ENCODE data around the gene LDB1.
A peak's percentile ranks its signal among the peaks of the same experiment; 100 is the strongest.

LDB1 gene

DNA sequence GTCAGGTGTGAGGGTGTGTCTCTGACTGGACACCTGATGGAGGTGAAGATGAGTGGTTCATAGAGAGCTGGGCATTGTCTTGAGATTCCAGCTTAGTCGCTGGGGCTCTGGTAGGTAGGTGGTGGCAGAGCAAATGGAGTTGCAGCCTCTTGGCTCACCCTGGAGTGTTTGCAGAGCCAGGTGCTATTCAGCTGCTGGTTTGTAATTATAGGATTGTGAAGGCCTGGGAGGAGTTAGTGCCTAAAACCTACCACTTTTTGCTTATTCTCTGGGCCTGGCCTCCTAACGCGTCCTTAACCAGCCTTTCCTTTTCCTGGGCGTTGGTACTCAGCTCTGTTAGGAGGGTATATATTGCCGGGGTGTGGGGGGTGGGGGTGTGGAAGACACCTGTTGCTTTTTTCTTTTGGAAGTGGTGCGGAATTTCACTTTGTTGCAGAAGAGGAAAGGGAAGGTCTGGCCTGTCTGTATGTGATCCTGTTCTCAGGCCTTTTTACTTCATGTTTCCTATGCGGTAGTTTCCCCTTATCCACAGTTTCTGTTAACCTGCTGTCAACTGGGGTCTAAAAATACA, 15.9 kb upstream of the LDB1 start:
- no peak for DNase-seq (ENCODE audit: low read depth)

DNA sequence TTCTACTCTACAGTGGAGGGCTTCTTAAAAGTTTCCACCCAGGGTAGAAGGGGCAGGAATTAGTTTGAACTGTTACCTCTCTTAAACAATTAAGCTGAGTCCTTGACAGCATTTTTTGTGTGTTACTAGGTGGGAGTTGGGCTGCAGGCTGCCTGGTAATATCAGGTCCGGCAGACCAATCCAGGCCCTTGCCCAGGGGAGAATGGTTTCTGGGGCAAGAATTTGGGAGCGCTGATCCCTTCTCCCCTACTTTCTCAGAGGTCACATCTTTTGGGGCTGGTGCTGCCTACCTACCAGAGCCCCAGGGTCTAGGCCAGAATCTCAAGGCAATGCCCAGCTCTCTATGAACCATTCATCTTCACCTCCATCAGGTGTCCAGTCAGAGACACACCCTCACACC, 14.2 kb upstream of the LDB1 start:
- DNase-seq (ENCODE audit: low read depth), result no peak

DNA sequence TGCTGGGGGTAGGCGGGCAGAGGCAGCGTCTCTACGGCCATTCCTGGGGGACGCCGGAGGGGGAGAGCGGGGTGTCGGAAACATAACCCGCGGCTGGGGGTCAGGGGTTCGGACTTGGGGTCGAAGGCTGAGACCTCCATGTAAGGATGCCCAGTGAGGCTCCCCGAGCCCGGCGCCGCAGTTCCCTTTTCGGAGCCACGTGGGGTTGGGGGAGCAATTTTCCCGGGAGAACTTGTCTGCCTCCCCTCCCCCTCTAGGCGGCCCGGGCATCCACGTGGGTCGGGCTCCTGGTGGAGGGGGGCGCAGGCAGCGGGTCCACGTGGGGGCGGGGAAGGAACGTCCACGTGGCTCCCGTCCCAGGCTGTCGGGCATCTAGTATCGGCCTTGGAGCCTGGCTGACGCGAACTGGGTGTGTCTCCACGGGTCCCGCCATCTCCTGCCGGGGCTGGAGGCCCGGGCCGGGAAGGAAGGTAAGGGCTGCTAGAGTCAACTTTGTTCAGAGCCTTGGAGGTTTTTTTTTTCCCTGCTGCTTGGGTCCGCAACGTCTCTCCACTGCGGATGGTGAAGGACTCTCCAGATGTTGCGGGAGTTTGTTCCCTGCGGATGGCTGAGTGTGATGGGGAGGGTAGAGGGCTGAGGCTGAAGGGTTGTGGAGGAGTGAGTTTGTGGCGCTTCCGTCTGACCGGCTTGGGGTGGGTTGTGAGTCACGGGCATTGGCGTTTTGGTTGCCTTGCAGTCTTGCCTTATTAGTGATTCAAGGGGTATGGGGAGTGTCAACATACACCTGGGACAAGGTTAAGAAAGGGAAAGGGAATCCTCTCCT, 13.4 kb upstream of the LDB1 start:
- peak; percentile 70 for DNase-seq (ENCODE audit: low read depth)

DNA sequence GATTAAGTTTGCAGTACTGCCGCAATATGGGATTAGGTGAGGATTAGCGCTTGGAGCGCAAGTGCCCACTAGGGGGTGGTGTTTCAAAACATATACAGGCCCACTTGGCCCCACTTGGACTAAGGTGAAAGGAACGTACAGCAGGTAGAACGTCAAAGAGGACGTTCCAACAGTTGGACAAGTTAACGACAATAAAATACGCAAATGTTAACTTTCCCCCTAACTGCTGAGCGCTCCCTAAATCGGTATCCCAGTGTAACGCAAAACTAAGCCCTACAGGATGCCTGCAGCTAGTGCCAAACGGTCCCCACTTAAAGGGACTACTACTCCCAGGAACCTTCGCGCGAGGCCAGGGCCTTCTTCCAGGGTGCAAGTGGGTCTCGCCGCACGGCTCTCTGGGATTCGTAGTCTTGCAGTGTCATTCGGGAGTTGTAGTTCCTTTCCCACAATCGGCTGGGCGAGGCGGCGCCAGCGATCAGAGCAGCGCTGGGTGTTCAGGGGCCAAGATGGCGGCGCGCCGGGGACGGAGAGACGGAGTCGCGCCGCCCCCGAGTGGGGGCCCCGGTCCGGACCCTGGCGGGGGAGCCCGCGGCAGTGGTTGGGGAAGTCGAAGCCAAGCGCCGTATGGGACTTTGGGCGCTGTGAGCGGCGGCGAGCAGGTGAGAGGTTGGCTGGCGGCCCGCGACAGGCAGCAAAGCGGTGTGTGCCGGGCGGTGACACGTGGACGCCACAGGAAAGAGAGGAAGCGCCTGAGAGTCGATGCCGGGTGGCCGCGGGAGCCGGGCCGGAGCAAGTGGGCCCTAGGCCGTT, 12.6 kb upstream of the LDB1 start, which contains the start of gene PPRC1:
Gene PPRC1, plus strand, starts transcription at position 478 of the 810 bp plus-strand sequence. Its CDS starts 29 bp downstream, at position 507.
- peak; percentile 99 for DNase-seq (ENCODE audit: low read depth)

DNA sequence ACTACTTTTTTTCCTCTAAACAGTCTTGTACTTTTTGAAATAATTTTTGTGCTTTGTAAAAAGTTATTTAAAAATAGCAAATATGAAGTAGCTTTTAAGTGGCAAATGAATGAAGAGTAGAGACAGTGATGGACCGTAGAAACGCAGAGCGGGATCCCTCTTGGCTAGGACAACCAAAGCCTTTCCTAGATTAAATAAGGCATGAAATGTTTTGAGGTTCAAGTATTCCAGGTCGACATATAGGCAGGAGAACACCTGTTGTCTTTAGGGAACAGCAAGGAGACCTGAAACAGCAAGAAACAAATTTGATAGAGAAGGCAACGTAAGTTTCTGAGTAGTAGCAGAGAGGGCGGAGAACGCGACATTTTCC, 12.0 kb upstream of the LDB1 start:
- no peak for DNase-seq (ENCODE audit: low read depth)

DNA sequence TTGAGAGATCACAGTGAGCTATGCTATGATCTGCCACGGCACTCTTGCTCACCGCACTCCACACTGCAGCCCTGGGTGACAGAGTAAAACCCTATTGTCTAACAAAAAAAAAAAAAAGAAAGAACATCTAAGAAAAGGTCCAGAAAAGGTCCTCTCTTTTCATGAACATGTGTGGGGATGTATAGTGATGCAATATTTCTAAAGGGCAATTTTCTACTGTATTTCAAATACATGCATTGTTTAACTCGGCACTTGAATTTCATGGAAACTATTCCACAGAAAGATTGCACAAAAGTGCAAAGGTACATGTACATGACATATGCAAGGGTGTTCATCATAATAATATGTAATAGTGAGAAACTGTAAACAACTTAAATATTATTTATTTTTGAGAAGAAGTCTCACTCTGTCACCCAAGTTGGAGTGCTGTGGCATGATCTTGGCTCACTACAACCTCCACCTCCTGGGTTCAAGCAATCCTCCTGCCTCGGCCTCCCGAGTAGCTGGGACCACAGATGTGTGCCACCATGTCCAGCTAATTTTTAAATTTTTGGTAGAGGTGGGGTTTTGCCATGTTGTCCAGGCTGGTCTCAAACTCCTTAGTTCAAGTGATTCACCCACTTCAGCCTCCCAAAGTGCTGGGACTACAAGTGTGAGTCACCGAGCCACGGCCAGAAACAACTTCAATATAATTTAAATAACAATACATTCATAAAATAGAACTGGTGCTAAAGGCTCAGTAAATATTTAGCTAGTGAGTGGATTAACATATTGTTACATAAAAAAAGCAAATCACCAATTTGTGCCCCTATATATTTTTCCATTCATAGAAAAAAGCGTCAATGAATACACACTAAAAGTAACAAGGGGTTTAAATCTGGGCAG, 11.4 kb upstream of the LDB1 start:
- no peak for DNase-seq (ENCODE audit: low read depth)

DNA sequence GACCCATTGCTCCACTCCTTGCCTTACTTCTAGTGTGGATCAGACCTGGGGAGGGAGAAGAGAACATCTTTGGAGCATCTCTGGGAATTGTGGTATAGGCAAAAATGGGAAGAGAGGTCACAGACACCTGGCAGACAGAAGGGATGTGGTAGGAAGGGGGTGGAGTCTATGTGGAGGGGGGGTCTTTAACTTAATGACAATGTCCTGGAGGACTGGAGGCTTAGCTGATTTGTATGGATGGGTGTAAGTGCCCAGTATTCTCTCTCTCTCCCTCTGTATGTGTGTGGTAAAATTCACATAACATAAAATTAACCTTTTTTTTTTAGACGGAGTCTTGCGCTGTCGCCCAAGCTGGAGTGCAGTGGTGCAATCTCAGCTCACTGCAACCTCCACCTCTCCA, 3.1 kb upstream of the LDB1 start:
- no peak for DNase-seq (ENCODE audit: low read depth)

DNA sequence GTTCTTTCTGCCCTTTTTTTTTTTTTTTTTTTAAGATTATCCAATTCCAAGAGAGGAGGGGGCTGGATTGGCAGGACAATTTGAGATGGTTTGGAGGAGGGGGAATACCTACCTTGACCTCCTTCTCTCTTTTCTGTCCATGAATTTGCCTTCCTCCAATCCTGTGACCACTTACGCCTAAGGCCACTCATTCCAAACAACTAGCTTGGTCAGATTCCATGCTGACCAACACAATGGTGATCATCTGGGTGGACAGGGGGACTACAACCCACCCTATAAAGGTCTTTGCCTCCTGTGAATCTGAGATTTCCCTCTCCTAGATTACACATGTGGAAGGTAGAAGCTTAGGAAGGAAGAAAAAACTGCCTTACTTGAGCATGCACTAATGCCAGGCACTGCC, 2.3 kb upstream of the LDB1 start:
- DNase-seq (ENCODE audit: low read depth), result no peak

DNA sequence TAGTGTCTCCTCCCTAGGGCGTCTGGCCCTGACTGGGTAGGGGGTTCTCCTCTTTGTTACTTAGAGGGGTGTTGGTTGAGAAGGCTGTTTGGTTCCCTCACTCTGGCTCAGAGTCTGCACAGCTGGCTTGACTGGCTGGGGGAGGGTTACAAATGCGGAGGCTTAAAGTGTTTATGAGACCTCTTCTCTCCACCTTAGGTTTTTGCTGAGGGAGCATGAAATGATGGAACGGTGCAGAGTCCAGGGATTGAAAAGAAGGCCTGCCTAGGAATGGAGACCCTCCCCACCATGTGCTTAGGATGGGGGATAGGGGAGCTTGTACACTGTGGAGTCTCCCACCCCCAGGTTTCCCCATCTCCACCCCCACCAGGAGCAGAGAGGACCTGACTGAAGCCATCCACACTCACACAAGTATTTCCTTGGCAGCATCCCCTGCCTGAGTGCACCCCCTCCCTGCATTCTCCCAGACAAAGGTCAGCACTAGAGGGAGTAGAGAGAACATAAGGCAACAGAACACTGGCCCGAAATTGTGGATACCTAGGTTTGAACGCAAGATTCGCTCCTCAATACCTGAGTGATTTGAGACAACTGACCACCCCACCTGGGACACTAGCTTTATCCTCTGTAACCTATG, 1.7 kb upstream of the LDB1 start:
- peak; percentile 36 for DNase-seq (ENCODE audit: low read depth)

DNA sequence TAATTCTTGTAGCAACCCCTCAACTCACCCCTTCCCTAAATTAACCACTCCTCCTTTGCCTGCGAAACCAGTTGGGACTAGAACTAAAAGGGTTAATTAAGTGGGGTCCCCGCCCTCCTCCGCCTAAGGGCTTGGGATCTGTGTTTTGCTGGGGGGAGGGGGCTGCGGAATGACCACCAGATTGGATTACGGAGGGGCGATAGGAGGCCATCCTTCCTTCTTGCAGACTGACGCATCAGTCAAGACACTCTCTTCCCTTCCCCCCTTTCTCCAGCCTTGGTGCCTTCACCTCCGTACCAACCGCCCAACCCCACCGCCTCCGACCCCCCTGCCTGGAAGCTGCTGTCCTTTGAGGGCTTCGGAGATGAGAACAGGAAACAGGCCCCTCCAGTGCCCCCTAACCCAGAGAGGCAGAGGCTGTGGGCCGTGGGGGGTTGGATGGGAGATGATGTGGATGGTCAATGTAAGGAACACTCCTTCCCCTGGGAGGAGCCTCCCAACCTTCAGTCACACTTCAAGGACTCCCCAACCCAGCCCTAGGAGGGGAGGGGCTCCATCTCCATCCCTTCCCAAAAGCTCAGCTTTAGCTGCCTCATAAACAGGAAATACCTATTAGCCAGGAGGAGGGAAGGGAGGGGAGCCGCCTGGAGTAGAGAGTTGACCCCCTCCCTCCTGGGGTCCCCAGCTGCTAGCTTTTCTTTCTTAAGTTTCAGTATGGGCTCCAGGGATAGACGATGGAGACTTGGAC, 997 bp upstream of the LDB1 start:
- peak; percentile 44 for DNase-seq (ENCODE audit: low read depth)

DNA sequence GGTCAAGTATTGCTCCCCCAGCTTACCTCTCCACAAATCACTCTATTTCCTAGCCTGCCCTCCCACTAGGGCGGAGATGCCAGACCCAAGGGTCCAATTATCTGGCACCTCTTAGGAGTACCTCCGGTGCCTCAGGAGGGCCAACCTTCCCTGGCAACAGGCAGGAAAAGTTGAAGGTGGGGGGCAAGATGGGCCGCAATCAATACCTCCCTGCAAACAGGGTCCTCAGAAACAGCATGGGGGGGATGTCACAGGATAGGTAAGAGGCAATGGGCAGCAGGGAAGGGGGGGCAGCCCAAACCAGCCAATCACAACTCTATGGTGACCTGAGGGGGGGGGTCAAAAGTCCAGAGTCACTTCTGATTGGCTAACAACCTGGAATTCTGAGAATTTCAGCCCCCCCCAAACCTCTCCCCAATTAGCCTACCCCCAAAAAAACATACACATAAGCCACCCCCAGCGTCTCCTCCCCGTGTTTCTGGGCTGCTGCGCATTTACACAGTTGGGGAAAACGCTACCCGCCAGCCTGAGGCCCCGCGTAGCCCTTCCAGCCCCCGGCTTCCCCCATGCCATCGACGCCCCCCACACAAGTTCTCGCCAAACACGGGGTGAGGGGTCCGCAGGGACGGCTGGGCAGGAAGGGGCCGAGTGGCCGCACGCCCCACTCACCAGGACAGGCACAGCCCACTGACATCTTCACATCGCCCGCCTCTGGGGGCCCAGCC, 589 bp downstream of the LDB1 start:
- peak; percentile 56 for DNase-seq (ENCODE audit: low read depth)

DNA sequence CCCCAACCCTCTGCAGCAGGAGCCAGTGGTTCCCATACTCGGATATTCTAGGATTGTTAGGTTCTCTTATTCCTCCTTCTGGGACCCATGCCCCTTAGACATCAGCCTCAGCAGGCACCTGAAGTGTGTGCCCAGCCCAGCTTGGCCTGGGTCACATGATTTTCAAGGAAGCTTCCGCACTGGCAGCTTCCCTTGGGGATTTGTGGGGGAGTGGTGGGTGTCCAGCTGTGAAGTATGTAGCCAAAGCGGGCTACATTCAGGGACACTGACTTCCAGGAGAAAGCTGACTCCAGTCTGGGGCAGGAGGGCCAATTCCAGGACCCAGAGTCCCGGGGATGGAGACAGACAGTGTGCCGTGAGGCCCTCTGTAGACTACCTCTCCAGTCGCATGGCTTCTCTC, 1.3 kb downstream of the LDB1 start:
- peak; percentile 45 for DNase-seq (ENCODE audit: low read depth)

DNA sequence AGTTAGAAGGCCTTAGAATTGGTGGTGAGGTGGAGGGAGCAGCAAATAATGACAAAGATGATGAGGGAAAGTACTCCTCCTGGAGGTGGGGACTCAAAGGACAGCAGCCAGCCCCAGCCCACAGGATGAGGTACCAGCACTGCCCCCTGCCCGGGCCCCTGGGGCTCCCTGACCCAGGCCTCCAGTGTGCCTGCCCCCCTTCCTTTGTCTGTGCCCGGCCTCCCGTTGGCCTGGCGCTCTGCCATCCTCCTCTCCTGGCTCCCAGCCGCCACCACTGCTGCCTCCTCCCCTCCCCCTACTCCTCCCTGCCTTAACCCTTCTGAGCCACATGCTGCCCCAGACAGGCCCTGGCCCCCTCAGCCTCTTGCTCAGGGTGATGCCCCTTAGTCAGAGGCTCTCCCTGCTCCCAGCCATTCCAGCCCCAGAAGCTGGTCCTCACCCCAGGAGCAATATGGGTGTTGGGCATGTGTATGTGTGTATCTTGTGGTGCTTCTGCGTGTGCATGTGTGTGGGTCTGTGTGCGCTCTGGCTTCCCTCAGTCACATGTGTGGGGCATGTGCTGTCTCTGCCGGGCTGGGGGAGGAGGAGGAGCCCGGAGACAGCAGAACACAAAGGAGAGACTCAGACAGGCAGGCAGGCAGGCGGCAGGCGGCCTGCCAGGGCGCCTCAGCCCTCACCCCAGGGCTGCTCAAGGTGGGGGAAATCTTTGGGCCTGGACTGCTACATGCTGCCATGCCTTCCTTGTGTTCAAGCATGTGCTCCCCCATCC, 2.6 kb downstream of the LDB1 start:
- peak; percentile 83 for DNase-seq (ENCODE audit: low read depth)

DNA sequence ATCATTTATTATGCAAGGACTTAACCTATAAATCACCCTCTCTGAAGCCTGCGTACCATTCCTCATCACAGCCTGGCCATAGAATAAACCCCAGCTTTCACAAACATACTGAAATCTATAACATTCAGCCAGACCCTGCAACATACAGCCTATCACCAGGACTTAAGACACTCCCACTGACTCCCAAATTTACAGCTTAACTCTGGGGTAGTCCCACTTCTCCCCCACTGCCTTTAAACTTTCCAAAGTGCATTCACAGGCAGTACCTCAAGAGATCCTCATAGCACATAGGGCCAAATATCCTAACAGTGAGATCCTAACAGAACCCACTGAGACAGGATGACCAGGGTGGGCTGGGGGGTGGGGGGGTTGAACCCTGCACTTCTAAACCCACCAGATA, 3.5 kb downstream of the LDB1 start:
- DNase-seq (ENCODE audit: low read depth), result no peak

DNA sequence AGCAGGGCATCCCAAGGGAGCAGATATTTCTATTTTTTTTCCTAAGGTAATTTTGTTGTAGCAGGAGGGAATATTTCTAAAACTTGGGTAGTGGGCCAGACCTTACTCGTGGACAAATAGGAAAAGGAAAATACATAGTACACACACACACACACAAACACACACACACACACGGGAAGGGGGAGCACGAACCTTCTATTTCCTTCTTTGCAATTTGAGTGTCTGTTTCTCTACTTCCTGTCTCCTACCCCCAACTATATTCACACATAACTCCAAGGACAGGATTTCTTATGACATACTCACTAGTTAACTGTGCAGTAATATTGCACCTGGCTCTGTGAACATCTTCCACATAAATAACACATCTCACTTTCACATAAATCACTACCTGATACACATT, 4.4 kb downstream of the LDB1 start:
- DNase-seq (ENCODE audit: low read depth), result peak; percentile 32

DNA sequence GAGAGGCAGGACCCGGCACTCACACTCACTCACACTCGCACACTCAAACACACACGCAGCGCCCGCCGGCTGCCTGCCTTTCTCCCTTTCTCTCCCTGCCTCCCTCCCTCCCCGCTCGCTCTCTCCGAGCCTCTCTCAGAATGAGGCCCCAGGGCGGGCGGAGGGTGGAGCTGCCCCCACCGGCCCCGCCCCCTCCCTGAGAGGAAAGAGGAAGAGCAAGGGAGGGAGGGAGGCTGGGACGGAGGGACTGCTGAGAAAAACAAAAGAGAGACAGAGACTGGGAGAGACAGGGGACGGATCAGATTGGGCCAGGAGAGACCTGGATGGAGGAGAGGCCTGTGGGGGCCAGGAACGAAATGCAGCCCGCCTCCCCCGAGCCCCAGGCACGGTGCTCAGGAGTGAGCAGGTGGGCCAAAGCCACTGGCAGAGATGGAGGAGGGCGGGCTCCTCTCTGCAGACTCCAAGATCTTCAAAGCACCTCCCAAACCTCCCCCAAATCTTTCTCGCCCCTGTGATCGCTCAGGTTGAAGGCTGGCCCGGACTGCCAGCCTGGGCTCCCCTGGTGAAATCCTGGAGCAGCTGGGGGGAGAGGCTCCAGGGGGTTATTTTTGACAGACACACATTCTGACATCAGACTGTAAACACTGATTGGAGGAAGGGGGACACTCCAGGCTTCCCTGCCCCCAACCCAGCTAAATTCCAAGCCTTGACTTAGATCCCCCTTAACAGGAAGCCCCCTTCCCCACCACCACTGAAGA, 5.1 kb downstream of the LDB1 start:
- DNase-seq (ENCODE audit: low read depth), result peak; percentile 63

DNA sequence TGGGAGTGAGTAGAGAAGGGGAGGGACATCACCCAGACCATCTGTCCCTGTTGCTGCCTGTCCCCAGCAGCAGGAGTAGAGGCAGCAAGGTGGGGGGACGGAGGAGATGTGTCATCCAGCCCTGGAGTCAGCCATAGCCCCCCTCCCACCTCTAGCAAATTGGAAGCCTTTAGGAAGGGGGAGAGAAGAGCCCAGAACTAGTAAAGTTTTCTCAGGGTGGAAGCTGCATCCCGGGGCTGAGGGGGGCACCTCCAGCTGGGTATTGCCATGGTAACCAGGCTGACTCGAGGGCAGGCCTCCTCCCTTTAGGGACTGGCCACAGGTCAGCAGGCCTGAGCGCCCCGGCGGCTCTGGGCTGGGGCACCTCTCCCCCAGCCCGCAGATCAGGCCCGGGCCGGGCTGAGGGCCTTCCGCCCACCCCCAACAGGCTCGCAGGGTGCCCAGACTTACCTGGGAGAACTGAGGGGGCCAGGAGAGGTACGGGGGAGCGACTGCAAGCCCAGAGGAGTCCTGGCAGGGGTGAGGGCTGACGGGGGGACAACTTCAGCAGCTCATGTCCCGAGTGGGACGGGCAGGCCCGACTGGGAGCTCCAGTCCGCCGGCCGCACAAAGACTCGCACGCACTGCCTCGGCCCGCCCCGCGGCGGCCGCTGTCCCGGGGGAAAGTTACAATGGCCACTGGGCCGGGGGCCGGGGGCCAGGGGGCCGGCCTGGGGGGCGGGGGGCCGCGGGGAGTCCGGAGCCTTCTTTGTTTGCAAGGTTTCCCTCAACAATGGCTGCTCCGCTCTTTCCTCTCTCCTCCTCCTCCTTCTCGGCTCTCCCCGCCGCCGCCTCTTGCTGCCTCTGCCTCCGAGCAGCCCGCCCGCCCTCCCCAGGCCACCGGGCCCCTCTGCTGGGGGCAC, 6.0 kb downstream of the LDB1 start:
- no peak for DNase-seq (ENCODE audit: low read depth)

Measured in amniotic epithelial cell (primary cell).